Measurements from ENCODE around the gene ANKIB1. TPM values are rescaled to one million over a fixed set of nuclear protein-coding genes. Genes with fewer than 3 reads are reported as not detected.

ANKIB1 gene
- total and polyA plus RNA-seq, 9 of the 15 experiments (the other 6 are each of a cell fraction or from before 2014, with no cell fraction given): 5.9 to 25.2 (median 16.1) TPM

- TF ChIP-seq SP2 (IDR thresholded peaks at IDR 0.05; ENCODE audit: extremely low read depth, low read depth, low read length, poor library complexity, severe bottlenecking): no peak
Observed at GRCh38 chr7:92402920-92403759, 157.4 kb downstream of the ANKIB1 start (continued).

- no peak overlapping the region for H3K4me2 ChIP-seq (ENCODE audit: insufficient read depth, low read length)
- FAIRE-seq (no peak), ATAC-seq (no peak), DNase-seq (ENCODE audit: extremely low read depth in 1 of 4, low spot score in 3 of 4) (no peak)
- H3K9ac ChIP-seq (ENCODE audit: insufficient read depth in 1 of 2, low read depth in 2 of 2, low read length in 2 of 2): no peak overlapping the region
- H4K20me1 ChIP-seq (replicated peaks; ENCODE audit: control insufficient read depth, insufficient read depth, low read length): no peaks in the 10 kb centered on the region
- ChIA-PET POLR2A (interaction anchor here (0.7 to 1.3 kb wide), 4 partner anchors 9 to 174 kb away, joined by 3 to 4 read pairs (median 3); no protein-coding TSS in a partner anchor), CTCF (ENCODE audit: low intra/inter-chr PET ratio) (no interaction called here)
- H3K36me3 ChIP-seq (ENCODE audit: control insufficient read depth, insufficient read depth, low read length): peaks cover 14% of the 10 kb centered on the region; the same call in 1 of the 3 replicates
- intact Hi-C loops (cut with micrococcal nuclease) (loop anchor here (5.0 to 10.0 kb wide), 2 partner anchors 159 to 521 kb away; partner anchors contain the start of genes ANKIB1, KRIT1 and MTERF1), in situ Hi-C loops (cut with MboI) (no loop called here)
- H3K27me3 ChIP-seq (ENCODE audit: control insufficient read depth in 2 of 2, insufficient read depth in 2 of 2, low read length in 2 of 2): no peaks in the 10 kb centered on the region
- H3K79me2 ChIP-seq (ENCODE audit: control insufficient read depth, insufficient read depth, low read length): no peaks in the 10 kb centered on the region
- no peak overlapping the region for H3K4me3 ChIP-seq
- WGBS (ENCODE audit: insufficient coverage, low coverage, missing lambda C conversion rate): 63% methylated on average over 6 of the region's 6 CpGs
- no peaks in the 10 kb centered on the region for H3K4me1 ChIP-seq (replicated peaks in 1 of 2; ENCODE audit: control insufficient read depth in 2 of 2, insufficient read depth in 2 of 2, low read length in 2 of 2)
- no peaks in the 10 kb centered on the region for H3K9me1 ChIP-seq (ENCODE audit: control insufficient read depth, insufficient read depth, low read length)
- H3K9me3 ChIP-seq (replicated peaks; ENCODE audit: control insufficient read depth, insufficient read depth, low read depth, low read length): no peaks in the 10 kb centered on the region
- BruUV-seq (replicated peaks): no TSS peak
- H3K27ac ChIP-seq (ENCODE audit: extremely low read depth, low read depth, low read length): no peak overlapping the region
- no peak overlapping the region for H2AFZ ChIP-seq (ENCODE audit: low read depth, low read length)
- no peak for TF ChIP-seq FOXK1 (CRISPR knock-in tag; IDR thresholded peaks at IDR 0.05; ENCODE audit: borderline replicate concordance)
- TF ChIP-seq SFPQ (IDR thresholded peaks at IDR 0.05; ENCODE audit: low read depth, low read length): no peak
- TF ChIP-seq ZNF407 (IDR thresholded peaks at IDR 0.05; ENCODE audit: low read depth): no peak
- TF ChIP-seq HDAC8 (tag; IDR thresholded peaks at IDR 0.05): no peak
- TF ChIP-seq E2F3 (CRISPR knock-in tag; IDR thresholded peaks at IDR 0.05): no peak
- TF ChIP-seq ZNF280A (IDR thresholded peaks at IDR 0.05; ENCODE audit: low read depth, partially characterized antibody): no peak
Observed at GRCh38 chr7:92403760-92404074, 157.9 kb downstream of the ANKIB1 start.

Measured in K562 (cell line).